NCI-H2196 treated with DMSO at 0.1 percent for 48 hours (cell line): ENCODE measurements around the gene ANXA6.

Source experiments
- DNase-seq: peaks from one replicate; lab custom pipeline; 2025; ENCODE audit not compliant: unreplicated experiment; lab: John Stamatoyannopoulos, UW

Gene ANXA6

DNA sequence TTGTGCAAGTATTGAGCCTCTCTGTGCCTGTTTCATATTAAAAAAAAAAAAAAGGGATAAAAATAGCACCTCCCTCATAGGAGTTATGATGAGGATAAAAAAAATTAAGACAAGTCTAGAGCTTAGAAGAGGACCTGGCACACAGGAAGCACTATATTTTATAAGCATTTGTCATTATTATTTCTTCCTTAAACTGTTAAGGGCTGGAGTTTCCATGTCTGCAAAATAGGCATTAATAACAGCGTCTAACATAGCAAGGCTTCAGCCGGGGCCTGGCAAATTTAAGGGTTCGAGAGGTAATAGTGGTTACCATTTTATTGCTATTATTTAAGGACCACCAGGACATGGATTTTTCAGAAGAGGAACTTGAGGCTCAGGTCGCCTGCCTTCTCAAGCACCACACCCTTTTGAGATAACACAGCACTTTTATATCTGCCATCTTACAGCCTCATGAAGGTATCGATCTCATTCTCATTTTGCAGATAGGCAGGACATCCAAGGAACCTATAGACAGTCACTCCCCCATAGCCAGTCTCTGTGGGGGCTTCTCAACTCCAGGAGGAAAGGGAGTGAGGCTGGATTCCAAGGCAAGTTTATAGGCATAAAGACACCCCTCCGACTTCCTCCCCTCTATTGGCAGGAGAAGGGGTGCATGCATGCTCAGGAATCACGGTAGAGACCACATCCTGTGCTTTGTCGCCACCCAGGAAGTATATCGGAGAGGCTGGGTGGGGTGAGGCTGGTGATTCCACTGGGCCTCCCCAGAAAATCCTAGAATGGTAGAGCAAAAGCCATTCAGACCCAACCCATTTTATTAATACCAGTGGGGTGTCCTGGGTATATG lies 2.4 kb downstream of the ANXA6 start:
- DNase-seq, result no peak

DNA sequence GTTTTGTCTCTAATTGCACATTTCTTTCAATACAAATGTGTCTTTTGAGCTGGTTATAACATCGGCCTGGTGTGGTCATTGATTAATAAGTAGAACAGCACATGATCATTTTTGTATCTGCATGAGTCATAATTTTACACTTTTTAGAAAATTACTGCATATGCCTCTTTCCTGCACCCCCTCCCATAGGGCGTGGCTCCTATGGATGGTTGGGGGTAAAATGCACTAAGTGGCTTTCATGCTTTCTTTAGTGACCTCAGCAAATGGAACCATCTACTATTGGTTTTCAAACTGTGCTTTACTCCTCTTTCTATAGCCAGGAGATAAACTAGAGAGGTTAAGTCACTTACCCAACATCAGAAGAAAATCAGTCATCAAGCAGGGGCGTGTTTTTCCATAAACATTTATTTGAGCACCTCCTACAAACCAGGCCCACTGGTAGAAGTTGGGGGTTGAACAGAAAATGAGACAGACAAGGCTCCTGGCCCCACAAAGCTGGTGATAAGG lies 3.8 kb downstream of the ANXA6 start:
- DNase-seq, result no peak

DNA sequence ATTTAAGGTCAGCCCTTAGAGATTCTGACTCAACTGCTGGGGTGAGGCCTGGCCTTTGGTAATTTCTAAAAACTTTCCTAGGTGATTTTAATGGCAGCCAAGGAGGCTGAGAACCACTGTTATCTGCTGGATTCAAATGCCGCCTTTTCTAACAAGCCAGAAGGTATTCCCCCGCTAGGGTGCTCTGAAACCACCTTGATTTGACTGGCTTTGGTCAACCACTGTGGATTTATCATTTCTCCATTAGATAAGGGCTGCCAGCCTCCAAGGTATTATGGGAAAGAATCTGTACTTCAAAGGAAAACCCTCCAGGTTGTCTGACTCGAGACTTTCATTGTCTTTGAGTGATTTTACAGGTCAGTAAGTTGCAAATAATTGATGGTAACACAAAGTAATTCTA lies 4.3 kb downstream of the ANXA6 start:
- no peak for DNase-seq

DNA sequence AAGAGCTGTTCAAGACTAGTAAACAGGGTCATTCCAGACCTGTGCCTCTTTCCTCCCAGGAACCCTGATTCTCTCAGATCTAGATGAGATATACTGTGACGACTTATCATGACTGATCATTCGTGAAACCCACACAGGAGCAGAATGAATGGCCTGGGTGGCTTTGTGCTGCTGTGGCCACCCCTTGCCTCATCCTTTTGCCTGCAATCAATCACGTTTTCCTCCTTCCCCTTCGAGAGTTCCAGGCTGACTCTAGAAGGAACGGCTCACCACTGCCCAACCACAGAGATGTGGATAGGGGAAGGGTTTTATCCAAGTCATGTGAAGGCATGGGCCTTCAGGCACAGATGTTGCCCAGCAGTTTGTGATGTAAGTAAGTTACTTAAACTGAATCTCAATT lies 5.8 kb downstream of the ANXA6 start:
- no peak for DNase-seq

DNA sequence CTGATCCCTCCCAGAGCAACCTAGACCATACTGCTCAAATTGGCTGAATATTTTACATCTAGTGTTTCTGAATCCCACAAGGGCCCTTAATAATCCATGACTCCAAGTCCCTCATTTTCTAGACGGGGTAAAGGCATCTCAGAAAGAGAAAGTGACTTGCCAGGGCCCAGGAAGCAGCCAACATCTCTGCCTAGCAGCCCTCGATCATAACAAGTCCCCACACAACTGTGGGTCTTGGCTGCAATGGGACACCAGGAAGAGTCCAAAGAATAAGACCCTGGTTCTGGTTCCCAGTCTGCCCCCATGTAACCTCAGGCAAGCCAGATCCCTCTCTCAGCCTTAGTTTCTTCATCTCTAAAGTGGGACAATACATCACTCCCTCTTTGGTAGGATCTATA lies 6.3 kb downstream of the ANXA6 start:
- no peak for DNase-seq

DNA sequence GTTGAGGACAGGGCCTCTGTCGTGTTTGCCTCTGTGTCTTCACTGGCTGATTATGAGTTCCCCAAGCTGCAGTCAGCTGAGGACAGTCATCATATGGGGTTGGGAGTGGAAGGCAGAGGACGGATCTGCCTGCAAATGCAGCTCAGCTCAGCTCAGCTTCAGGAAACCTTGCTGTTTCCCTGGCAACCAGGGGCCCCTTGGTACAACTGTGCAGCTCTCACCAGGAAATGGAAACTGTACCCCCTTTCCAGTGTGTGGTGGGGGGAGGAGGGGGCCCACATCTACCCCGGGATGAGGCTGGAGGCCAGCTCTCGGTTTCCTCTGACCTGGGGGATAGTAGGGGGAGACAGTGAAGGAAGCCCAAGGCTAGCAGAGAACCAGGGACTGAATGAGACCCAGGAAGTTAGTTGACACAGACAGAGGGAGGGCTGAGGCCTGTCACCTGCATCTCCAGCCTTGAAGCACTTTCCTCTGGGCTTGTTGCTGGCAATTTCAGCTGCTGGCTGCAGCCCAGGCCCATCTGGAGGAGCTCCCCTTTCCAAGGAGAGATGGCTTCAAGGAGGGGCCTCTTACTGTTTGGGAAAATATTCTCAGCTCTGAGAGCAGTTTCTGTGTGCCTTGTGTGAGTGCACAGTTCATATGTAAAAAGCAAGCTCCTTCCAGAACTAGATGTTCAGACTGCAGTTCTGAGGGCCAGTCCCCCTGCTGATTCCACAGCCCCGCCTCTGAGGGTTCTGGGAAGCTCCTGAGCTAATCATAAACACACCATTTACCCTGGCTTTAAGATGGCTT lies 6.9 kb downstream of the ANXA6 start:
- DNase-seq, result no peak

DNA sequence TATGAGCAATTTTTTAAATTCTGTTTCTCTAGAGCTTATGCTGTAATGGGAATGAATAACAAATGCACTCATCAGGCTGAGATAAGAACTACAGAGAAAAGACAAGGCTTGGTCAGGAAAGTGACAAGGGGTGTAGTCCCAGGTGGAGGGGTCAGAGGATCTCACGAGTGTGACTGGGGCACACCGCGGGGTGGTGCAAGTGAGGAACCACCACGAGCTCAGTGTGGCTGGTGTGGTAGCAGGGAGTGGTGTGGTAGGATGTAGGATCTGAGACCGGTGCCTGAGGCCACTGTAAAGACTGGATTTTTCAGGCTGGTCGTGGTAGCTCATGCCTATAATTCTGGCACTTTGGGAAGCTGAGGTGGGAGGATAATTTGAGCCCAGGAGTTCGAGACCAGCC lies 9.0 kb downstream of the ANXA6 start:
- no peak for DNase-seq

DNA sequence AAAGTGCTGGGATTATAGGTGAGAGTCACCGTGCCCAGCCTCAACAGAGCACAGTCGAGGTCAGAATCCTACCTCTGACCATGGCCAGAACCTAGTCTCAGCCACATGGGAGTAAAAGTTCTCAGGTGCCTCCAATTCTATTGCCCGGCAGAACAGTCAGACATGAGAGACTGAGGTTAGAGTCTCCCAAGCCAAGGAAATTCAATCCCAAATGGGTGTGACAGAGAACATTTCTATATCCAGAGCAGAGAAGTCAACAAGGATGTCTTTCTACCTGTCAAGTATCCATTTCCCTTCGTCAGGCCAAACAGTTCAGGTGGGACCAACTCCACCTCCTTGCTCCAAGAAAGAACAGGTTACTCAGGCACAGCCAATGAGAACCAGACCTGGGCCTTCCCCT lies 10.5 kb downstream of the ANXA6 start:
- no peak for DNase-seq

DNA sequence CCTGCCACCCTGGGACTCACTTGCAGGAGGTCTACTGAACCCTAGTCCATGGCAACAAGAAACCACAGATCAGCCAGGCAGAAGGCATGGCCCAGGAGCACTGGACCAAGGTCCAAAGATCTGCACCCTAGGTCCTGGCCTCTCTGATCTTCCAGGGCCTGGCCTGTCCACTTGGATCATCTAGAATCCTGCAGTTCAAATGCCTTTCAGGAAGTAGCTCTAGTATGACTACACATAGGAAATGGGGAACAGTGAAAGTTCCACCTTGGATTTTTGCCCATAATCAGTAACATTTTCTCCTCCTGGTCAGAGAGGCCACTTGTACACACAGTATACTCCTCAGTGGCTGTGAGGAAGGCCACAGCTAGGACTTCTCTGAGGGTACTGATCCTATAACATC lies 11.5 kb downstream of the ANXA6 start:
- no peak for DNase-seq

DNA sequence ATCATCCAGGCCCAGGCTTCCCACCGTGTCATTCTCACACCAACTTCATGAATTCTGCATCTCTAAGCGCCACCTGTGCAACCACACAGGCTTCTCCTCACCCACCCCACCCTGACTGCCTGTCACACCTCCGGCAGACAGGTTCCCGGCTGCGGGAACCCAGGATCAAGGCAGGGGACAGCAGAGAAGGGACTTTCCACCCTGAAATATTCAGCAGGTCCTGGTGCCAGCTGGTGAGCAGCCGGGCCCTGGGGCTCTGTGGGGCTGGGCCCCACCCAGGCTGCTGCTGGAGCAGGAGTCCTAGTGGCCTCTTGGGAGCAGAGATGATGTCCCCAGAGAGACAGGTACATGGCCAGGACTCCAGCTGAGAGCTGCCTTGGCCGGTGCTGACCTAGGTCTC lies 12.7 kb downstream of the ANXA6 start:
- no peak for DNase-seq

DNA sequence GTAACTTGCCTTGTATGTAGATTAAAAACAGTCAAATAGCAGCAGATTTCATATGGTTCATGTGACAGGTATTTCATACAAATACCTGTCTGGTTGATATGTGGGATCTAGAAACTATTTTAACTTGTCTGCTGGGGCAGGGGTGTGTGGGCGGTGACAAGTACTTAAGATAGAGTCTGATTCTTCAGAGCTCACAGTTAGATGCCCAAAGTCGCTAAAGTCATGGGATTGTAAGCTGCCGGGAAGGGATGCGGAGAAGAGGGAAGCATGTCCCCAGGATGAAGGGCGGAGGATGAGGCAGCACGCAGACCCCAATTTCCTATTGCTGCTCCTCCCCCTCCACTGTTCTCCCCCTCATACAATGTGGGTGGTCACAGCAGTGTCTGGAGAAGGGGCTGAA lies 13.3 kb downstream of the ANXA6 start:
- DNase-seq, result no peak

DNA sequence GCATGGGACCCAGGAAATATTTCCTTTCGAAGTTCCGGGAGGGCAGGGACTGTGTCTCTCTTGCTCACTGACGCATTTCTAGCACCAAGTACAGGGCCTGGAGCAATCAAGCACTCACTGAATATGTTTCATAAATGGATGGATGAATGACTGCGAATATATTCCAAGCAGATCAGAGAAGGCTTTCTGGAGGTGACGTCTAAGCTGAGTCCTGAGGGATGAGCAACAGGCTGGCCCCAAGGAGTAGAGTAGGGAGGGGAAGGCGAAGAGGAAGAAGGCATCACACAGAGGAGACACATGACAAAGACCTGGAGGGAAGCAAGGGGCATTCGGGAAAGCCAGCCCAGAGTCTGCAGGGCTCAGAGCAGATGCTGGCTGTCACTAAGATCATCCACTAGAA lies 13.9 kb downstream of the ANXA6 start:
- no peak for DNase-seq

DNA sequence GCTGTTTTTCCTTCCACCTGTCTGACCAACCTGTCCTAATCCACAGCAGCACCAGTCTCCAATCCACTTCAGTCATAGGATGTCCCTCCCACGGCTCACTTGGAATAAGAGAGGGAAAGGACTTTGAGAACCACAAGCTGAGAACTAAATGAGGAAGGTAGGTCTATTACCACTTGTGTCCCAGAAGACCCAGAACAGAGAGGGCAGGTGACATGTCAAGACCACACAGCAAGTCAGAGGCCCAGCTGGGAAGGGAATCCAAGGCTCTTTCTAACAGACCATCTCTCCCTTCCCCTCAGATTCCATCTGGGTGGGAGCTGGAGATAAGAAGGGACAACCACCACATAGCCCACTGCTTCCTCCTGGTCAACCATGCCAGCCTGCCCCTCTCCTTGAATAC lies 14.6 kb downstream of the ANXA6 start:
- no peak for DNase-seq

DNA sequence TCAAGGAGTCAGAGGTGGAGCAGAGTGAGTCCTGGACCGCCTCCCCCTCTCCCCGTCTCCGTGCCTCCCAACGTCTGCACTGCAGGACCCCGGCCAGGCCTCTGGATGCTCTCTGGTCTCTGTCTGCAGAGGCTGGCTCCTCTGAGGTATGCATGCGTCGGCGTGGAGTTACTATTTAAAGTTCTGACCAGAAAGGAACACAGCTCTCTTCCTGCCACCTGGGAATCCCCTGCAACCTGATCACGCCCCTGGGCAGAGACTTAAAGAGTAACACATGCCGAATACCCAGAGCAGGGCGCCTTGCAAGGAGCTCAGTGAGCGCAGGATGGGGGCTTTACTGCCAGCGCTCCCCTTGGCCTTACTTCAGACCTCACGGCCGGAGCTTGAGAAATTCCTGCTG lies 16.0 kb downstream of the ANXA6 start:
- DNase-seq, result no peak

DNA sequence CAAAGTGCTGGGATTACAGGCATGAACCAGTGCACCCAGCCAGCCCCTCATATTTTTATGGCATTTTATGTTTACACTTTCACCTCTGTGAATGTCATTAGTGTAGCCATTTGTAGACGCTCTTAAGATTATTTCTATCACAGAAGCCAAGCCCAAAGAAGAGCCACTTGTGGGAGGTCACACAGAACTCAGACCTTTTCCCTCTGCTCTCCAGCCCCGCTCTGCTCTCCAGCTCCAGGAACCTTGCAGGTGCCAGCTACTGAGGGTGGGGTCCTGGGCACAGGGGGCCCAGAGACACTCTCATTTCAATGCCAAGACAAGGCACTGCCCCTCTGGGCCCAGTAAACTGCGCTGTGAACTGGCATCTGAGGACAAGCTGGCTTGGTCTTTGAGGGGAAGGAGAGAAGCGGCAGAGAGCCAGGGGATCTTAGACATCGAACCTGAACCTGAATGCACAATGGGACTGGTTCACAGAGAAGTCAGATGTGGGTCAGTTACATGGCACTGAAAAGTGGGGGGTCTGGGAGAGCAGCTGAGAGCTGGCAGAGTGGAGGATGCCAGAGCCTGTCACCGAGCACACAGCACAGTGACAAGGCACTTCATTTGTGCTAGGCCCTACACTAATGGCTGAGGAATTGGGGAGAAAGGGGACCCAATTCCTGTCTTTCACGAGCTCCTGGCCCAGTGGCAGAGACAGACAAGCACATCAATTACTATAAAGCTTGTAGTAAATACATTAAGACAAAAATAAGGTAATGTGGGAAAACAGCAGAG lies 16.7 kb downstream of the ANXA6 start:
- no peak for DNase-seq

DNA sequence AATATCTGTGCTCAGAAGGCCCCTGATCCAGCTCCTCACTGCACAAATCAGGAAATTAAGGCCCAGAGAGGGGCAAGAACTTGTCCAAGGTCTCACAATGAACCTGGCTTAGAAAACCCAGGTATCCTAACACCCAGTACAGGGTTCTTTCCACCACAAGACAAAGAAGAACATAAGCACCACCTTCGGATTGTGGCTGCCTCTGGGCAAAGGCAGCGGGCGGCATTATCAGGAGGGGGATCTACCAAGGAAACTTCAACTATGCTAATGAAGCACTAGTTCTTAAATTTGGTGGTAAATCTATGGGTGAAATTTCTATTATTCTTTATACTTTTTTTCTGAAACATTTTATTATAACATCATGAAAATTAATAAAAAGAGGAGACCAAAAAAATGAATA lies 17.9 kb downstream of the ANXA6 start:
- DNase-seq, result no peak

DNA sequence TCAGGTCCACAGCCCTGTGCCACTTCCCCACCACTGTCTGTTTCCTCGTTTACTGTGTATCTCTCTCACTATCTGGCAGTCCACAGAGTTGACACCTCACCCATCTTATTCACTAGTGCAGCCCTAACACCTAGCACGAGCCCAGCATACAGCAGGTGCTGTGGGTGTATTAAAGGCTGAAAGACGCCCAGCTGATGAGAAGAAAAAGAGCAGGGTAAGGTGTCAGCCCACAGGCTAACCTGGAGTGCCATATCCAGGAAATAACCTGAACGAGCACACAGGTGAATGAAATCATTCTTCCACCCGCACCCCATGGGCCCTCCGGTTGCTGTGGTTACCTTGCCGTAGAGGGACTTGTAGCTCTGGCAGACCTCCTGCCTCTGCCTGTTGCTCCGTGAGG lies 18.6 kb downstream of the ANXA6 start:
- DNase-seq, result peak; percentile 37

DNA sequence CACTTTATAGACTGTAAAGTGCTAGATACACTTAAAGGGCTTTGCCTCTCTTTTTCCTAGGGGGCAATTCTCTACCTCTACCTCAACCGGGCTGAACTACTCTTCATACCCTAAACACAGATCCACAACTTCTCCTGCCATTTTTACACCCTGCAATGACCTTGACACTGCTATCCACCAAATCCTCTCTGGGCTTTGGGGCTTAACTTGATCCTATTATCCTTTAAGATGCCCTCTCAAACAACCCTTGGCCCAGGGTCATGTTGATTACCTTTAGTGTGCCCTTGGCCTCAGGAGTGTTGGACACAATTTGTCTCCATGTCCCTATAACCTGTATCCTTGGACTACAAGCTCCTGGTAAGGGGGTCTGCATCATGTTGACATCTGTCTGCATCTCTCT lies 19.5 kb downstream of the ANXA6 start:
- DNase-seq, result no peak

DNA sequence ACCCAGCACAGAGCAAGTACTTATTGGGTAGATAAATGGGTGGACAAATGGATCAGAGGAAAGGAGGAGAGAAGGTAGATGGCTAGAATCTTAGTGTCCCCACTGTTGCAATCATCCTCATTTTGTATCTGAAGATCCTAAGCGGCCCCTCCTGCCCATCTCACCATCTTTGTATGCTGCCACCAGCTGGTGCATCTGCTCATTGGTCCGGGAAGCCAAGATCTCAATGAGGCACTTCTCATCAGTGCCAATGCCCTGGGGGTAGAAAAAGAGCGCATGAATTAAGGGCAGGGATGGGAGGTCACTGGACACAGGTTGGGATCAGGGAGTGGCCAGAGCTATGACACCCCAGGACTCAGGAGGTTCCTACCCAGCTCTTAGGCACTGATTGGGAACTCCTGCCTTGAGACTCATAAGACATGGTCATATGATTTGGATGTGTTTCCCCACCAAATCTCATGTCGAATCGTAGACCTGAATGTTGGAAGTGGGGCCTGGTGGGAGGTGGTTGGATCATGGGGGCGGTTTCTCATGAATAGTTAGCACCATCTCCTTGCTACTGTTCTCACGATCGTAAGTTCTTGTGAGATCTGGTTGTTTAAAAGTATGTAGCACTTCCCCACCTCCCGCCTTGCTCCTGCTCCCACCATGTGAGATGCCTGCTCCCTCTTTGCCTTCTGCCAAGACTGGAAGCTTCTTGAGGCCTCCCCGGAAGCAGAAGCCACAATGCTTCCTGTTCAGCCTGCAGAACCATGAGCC lies 20.3 kb downstream of the ANXA6 start:
- no peak for DNase-seq

DNA sequence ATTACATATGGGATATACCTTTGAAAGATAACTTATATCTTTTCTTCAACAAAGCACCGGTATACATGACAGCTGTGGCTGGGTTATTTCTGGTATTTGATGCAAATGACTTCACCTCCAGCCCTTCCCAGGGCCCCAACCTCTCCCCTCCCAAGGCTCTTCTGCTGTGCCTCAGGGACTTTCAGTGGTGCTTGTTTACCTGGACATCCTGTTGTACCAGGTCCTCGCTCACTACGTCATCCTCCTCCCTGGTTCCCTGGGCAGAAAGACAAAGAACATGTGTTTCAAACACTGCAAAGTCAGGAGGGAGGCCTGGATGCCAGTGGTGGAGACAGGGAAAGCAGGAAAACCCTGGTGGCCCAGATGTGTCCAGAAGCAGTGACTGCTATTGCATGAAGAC lies 23.4 kb downstream of the ANXA6 start:
- DNase-seq, result no peak

DNA sequence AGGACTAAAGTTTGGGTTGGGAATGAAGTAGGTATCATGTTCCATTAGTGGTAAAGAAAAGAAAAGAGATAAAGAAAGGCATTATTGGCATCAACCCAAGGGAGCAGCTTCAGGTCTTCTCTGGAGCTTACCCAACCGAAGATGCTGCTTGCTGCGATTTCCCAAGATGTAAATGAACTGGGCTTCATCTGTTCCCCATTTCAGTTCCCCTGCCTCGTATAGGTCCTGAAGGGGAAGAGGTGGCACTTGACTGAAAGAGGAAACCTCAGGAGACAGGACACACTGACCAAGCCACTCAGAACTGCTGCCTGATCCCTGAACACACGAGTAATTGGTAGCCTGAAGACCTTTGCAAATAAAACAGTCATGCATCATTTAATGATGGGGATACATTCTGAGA lies 24.6 kb downstream of the ANXA6 start:
- DNase-seq, result no peak
